Panc1 (cell line): ENCODE results near the gene PCDHGC5. TPM values are rescaled to one million over a fixed set of nuclear protein-coding genes. Genes with fewer than 3 reads are reported as not detected.
A peak's percentile ranks its signal among the peaks of the same experiment; 100 is the strongest.

Source experiments
- ATAC-seq: fragments of 200-7000 bp; cut with Tn5 transposase; 2 replicates; pipeline ENCODE4 v1.9.1; 2020; ENCODE audit warnings: mild to moderate bottlenecking, moderate library complexity
- Bru-seq: library from RNA; stranded (reverse); fragments of 400-500 nt; gene quantifications from one replicate; lab custom pipeline; 2021; lab: Mats Ljungman, UMichigan
- BruChase-seq, 2 experiments: library from RNA; stranded (reverse); fragments of 400-500 nt; gene quantifications; one replicate each; lab custom pipeline; 2021; lab: Mats Ljungman, UMichigan
- BruUV-seq: library from RNA; stranded (reverse); fragments of 400-500 nt; replicated peaks from 2 replicates; lab custom pipeline; 2021; lab: Mats Ljungman, UMichigan
- CTCF ChIA-PET: fragments of 300-600 bp; sonication (Branson Sonifier 250); formaldehyde crosslinking; loops from one replicate; lab custom pipeline; 2022; ENCODE audit warnings: antibody characterized with exemption; lab: Charles Lee
- POLR2A ChIA-PET: fragments of 300-600 bp; sonication (Branson Sonifier 250); formaldehyde crosslinking; loops from one replicate; lab custom pipeline; 2022; ENCODE audit warnings: antibody characterized with exemption; lab: Charles Lee
- DNase-seq: peaks from one replicate; pipeline ENCODE4 v3.0.0-alpha.2; 2010; ENCODE audit warnings: low read depth, low spot score
- H3K27ac ChIP-seq: 2 replicates; pipeline ENCODE4 v1.5.1; 2011; ENCODE audit warnings: mild to moderate bottlenecking, low read length, inconsistent platforms
- H3K27me3 ChIP-seq: fragments of 200-500 bp; sonication (Bioruptor generic); 2 replicates; pipeline ENCODE4 v1.6.0; 2014; ENCODE audit warnings: low read length, inconsistent platforms; ENCODE audit not compliant: control insufficient read depth, insufficient read depth
- H3K36me3 ChIP-seq: fragments of 200-500 bp; sonication (Bioruptor generic); 2 replicates; pipeline ENCODE4 v1.5.1; 2014; ENCODE audit warnings: inconsistent platforms, mild to moderate bottlenecking, low read length, moderate library complexity; ENCODE audit not compliant: control insufficient read depth, insufficient read depth
- H3K4me1 ChIP-seq: 2 replicates; pipeline ENCODE4 v1.5.1; 2011; ENCODE audit warnings: inconsistent platforms, mild to moderate bottlenecking, low read length, moderate library complexity; ENCODE audit not compliant: control insufficient read depth, insufficient read depth
- H3K4me3 ChIP-seq, 2 experiments: 2 replicates each; pipeline ENCODE4 v1.5.1; 2011 to 2012; ENCODE audit warnings: low read depth in 2 of 2, low read length in 2 of 2, mild to moderate bottlenecking in 2 of 2, inconsistent platforms in 1 of 2, moderate library complexity in 1 of 2
- H3K9me3 ChIP-seq: fragments of 200-500 bp; sonication (Bioruptor generic); 2 replicates; pipeline ENCODE4 v1.5.1; 2014; ENCODE audit warnings: low read depth, mild to moderate bottlenecking, inconsistent platforms, low read length, moderate library complexity; ENCODE audit not compliant: control insufficient read depth, insufficient read depth
- POLR2AphosphoS5 ChIP-seq: IDR thresholded peaks from 2 replicates; pipeline ENCODE4 v1.6.1; 2012; ENCODE audit warnings: mild to moderate bottlenecking, low read depth, low read length, moderate library complexity
- SIN3A ChIP-seq: IDR thresholded peaks from 2 replicates; pipeline ENCODE4 v1.6.1; 2012; ENCODE audit warnings: low read depth, mild to moderate bottlenecking, low read length, moderate library complexity, borderline replicate concordance; ENCODE audit not compliant: insufficient read depth
- TCF7L2 ChIP-seq: IDR thresholded peaks from 2 replicates; pipeline ENCODE4 v1.6.1; 2011; ENCODE audit warnings: mild to moderate bottlenecking, low read depth, low read length, inconsistent platforms
- in situ Hi-C: cut with HindIII; loops from 2 replicates; pipeline ENCODE4 v1.10.0; 2016; ENCODE audit warnings: low sequenced_read_pairs, low pct_unique_long_range_greater_than_20kb
- intact Hi-C: fragments of 100-400 bp; cut with micrococcal nuclease; formaldehyde crosslinking; loops from one replicate; pipeline ENCODE4 v1.10.0; 2022; ENCODE audit not compliant: unreplicated experiment
- long read RNA-seq: library from polyadenylated mRNA; unstranded; transcript quantifications from one replicate; pipeline ENCODE4 v2.0.0, GENCODE V29; 2021; ENCODE audit not compliant: unreplicated experiment
- polyA plus RNA-seq: library from polyadenylated mRNA; unstranded; fragments of >200 nt; gene quantifications from one replicate; pipeline ENCODE4 v1.2.1, GENCODE V29; 2012; ENCODE audit warnings: missing spikeins; ENCODE audit not compliant: insufficient read length
- total RNA-seq: library from RNA; stranded (reverse); gene quantifications from one replicate; pipeline ENCODE4 v1.2.1, GENCODE V29; 2021; ENCODE audit not compliant: unreplicated experiment
- TF ChIP-seq, protein P1 (sequence below), 2 experiments: IDR thresholded peaks; 2 replicates each; pipeline ENCODE4 v1.6.1; 2011 to 2012; ENCODE audit warnings: low read depth in 2 of 2, control low read depth in 1 of 2, low read length in 1 of 2, mild to moderate bottlenecking in 1 of 2, moderate library complexity in 1 of 2; ENCODE audit not compliant: insufficient read depth in 1 of 2
- TF ChIP-seq, protein P2 (sequence below): fragments of 450-650 bp; IDR thresholded peaks from 2 replicates; pipeline ENCODE4 v1.5.1; 2017; ENCODE audit warnings: mild to moderate bottlenecking

Gene PCDHGC5
- total RNA-seq (0.36 TPM), Bru-seq, nascent RNA (percentile 52 among the genes with signal in this experiment), BruChase-seq, experiment 1, labeled RNA remaining after a 2-hour chase (percentile 46 among the genes with signal in this experiment), BruChase-seq, experiment 2, labeled RNA remaining after a 6-hour chase (percentile 43 among the genes with signal in this experiment)
- 0.15 TPM for polyA plus RNA-seq
- long read RNA-seq, partial matches to known transcripts = 0 of 2 reads
- long read RNA-seq, other reads (novel, unspliced or antisense) = 2 of 2 reads

DNA sequence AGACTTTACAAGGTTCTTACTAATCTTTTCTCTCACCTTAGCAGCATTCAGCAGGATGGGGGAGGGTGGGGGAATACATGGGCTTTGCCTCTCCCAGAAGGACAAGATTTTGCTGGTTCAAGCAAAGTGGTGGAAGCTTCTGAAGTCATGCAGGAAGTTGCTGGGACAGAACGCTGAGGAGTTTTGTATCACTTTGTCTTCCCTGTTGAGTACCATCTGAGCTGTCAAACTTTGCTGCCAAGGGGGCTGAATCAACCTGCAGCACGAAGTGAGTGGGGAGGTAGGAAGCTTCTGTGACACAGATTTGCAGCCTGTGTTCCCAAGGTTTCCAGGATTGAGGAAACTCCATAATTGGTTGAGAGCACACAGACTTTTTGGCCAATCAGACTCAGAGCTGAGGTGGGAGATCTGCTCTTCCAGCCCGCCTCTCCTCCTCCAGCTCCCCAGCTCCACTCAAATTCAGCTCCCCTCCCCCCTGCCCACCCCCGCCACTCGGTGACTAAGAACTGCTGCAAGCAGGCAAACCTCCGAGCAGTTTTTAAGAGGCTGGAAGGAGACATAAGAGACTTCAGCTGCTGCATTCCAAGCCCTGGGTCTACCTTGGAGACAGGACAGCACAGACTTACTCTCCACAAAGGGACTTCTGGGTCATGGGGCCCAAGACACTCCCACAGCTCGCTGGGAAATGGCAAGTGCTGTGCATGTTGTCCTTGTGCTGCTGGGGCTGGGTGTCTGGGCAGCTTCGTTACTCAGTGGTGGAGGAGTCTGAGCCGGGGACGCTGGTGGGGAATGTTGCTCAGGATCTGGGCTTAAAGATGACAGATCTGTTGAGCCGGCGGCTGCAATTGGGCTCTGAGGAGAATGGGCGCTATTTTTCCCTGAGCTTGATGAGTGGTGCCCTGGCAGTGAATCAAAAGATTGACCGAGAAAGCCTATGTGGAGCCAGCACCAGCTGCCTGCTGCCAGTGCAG lies at the start of gene PCDHGC5:
Gene PCDHGC5 (plus strand): TSS at position 491 of the 971 bp plus-strand sequence. CDS start 160 bp downstream, at position 651.
- Histone ChIP-seq H3K4me1 (no peaks in the 10 kb centered on the region; the same call in 1 of the 2 replicates), H3K9me3 (no peaks in the 10 kb centered on the region), H3K27ac (no peak within 1 kb of the TSS), H3K36me3 (no peaks in the 10 kb centered on the region), H3K4me3 (no peak within 1 kb of the TSS), H3K27me3 (no peaks in the 10 kb centered on the region)
- TF ChIP-seq, protein P1, sequence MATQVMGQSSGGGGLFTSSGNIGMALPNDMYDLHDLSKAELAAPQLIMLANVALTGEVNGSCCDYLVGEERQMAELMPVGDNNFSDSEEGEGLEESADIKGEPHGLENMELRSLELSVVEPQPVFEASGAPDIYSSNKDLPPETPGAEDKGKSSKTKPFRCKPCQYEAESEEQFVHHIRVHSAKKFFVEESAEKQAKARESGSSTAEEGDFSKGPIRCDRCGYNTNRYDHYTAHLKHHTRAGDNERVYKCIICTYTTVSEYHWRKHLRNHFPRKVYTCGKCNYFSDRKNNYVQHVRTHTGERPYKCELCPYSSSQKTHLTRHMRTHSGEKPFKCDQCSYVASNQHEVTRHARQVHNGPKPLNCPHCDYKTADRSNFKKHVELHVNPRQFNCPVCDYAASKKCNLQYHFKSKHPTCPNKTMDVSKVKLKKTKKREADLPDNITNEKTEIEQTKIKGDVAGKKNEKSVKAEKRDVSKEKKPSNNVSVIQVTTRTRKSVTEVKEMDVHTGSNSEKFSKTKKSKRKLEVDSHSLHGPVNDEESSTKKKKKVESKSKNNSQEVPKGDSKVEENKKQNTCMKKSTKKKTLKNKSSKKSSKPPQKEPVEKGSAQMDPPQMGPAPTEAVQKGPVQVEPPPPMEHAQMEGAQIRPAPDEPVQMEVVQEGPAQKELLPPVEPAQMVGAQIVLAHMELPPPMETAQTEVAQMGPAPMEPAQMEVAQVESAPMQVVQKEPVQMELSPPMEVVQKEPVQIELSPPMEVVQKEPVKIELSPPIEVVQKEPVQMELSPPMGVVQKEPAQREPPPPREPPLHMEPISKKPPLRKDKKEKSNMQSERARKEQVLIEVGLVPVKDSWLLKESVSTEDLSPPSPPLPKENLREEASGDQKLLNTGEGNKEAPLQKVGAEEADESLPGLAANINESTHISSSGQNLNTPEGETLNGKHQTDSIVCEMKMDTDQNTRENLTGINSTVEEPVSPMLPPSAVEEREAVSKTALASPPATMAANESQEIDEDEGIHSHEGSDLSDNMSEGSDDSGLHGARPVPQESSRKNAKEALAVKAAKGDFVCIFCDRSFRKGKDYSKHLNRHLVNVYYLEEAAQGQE (IDR thresholded peaks at IDR 0.05; ENCODE audit: insufficient read depth in 1 of 2, low read depth in 2 of 2, low read length in 1 of 2) = no peak
- TF ChIP-seq SIN3A (no peak), POLR2AphosphoS5 (no peak), TCF7L2 (no peak)
- TF ChIP-seq, protein P2, sequence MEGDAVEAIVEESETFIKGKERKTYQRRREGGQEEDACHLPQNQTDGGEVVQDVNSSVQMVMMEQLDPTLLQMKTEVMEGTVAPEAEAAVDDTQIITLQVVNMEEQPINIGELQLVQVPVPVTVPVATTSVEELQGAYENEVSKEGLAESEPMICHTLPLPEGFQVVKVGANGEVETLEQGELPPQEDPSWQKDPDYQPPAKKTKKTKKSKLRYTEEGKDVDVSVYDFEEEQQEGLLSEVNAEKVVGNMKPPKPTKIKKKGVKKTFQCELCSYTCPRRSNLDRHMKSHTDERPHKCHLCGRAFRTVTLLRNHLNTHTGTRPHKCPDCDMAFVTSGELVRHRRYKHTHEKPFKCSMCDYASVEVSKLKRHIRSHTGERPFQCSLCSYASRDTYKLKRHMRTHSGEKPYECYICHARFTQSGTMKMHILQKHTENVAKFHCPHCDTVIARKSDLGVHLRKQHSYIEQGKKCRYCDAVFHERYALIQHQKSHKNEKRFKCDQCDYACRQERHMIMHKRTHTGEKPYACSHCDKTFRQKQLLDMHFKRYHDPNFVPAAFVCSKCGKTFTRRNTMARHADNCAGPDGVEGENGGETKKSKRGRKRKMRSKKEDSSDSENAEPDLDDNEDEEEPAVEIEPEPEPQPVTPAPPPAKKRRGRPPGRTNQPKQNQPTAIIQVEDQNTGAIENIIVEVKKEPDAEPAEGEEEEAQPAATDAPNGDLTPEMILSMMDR = no peak
- ChIA-PET CTCF (interaction anchor here (0.6 kb wide), 1 partner anchor 103 kb away, joined by 3 read pairs; no protein-coding TSS in a partner anchor), POLR2A (no interaction called here)
- in situ Hi-C loops (no loop called here), intact Hi-C loops (no loop called here)
- BruUV-seq = no TSS peak
- DNase-seq (no peak), ATAC-seq (no peak)

DNA sequence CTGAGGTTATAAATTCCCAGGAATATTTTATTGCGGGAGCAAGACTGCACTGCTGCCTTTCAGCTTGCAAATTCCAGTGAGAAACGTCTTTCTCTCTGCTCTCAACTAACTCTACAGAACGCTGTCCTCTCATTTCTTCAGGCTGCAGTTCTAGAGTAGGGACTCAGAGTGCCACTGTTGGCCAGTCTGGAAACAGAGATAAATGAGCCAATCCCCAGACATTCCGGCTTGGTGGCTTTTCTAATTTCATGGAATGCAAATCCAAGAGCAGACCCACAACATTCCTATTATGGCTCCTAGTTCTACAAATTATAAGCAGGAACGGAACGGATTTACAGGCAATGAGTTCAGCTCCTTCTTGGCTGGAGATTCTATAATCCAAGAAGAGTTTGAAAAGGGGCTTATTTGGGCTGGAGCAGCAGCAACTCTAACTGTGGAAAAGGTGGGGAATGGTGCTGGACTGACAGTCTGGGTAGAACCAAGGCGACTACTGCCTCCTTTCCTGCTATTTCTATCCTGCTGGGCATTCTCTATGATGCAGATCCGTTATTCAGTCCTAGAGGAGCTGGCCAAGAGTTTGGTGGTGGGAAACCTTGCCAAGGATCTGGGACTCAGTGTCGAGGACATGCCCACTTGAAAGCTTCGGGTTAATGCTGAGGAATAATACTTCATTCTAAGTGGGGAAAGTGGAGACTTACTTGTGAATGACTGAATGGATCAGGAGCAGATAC lies 49.3 kb upstream of the PCDHGC5 start:
- TF ChIP-seq POLR2AphosphoS5 = no peak
- TF ChIP-seq, protein P2 = no peak
- TF ChIP-seq TCF7L2 = no peak
- TF ChIP-seq, protein P1 (IDR thresholded peaks at IDR 0.05; ENCODE audit: insufficient read depth in 1 of 2, low read depth in 2 of 2, low read length in 1 of 2) = no peak
- TF ChIP-seq SIN3A = no peak
- no peak overlapping the region for H3K4me3 ChIP-seq
- ATAC-seq = no peak
- intact Hi-C loops (no loop called here), in situ Hi-C loops (no loop called here)
- DNase-seq = no peak
- no peaks in the 10 kb centered on the region for H3K27me3 ChIP-seq
- no TSS peak for BruUV-seq
- H3K27ac ChIP-seq = no peak overlapping the region
- H3K9me3 ChIP-seq = no peaks in the 10 kb centered on the region; the same call in 1 of the 2 replicates
- no peaks in the 10 kb centered on the region for H3K36me3 ChIP-seq
- H3K4me1 ChIP-seq = no peaks in the 10 kb centered on the region
- ChIA-PET POLR2A (no interaction called here), CTCF (interaction anchor here (0.6 kb wide), 1 partner anchor 26 kb away, joined by 3 read pairs; no protein-coding TSS in a partner anchor)
